Panc1 (cell line): Measurements from ENCODE around the gene GPATCH3. TPM values are rescaled to one million over a fixed set of nuclear protein-coding genes. Genes with fewer than 3 reads are reported as not detected.

ENCODE experiments used
- ATAC-seq: fragments of 200-7000 bp; cut with Tn5 transposase; 2 replicates; pipeline ENCODE4 v1.9.1; 2020; ENCODE audit warnings: mild to moderate bottlenecking, moderate library complexity
- BruUV-seq: library from RNA; stranded (reverse); fragments of 400-500 nt; replicated peaks from 2 replicates; lab custom pipeline; 2021; lab: Mats Ljungman, UMichigan
- CTCF ChIA-PET: fragments of 300-600 bp; sonication (Branson Sonifier 250); formaldehyde crosslinking; loops from one replicate; lab custom pipeline; 2022; ENCODE audit warnings: antibody characterized with exemption; lab: Charles Lee
- POLR2A ChIA-PET: fragments of 300-600 bp; sonication (Branson Sonifier 250); formaldehyde crosslinking; loops from one replicate; lab custom pipeline; 2022; ENCODE audit warnings: antibody characterized with exemption; lab: Charles Lee
- DNase-seq: peaks from one replicate; pipeline ENCODE4 v3.0.0-alpha.2; 2010; ENCODE audit warnings: low read depth, low spot score
- H3K27ac ChIP-seq: 2 replicates; pipeline ENCODE4 v1.5.1; 2011; ENCODE audit warnings: mild to moderate bottlenecking, low read length, inconsistent platforms
- H3K27me3 ChIP-seq: fragments of 200-500 bp; sonication (Bioruptor generic); 2 replicates; pipeline ENCODE4 v1.6.0; 2014; ENCODE audit warnings: low read length, inconsistent platforms; ENCODE audit not compliant: control insufficient read depth, insufficient read depth
- H3K36me3 ChIP-seq: fragments of 200-500 bp; sonication (Bioruptor generic); 2 replicates; pipeline ENCODE4 v1.5.1; 2014; ENCODE audit warnings: inconsistent platforms, mild to moderate bottlenecking, low read length, moderate library complexity; ENCODE audit not compliant: control insufficient read depth, insufficient read depth
- H3K4me1 ChIP-seq: 2 replicates; pipeline ENCODE4 v1.5.1; 2011; ENCODE audit warnings: inconsistent platforms, mild to moderate bottlenecking, low read length, moderate library complexity; ENCODE audit not compliant: control insufficient read depth, insufficient read depth
- H3K4me3 ChIP-seq, 2 experiments: 2 replicates each; pipeline ENCODE4 v1.5.1; 2011 to 2012; ENCODE audit warnings: low read depth in 2 of 2, low read length in 2 of 2, mild to moderate bottlenecking in 2 of 2, inconsistent platforms in 1 of 2, moderate library complexity in 1 of 2
- H3K9me3 ChIP-seq: fragments of 200-500 bp; sonication (Bioruptor generic); 2 replicates; pipeline ENCODE4 v1.5.1; 2014; ENCODE audit warnings: low read depth, mild to moderate bottlenecking, inconsistent platforms, low read length, moderate library complexity; ENCODE audit not compliant: control insufficient read depth, insufficient read depth
- CTCF ChIP-seq: fragments of 450-650 bp; IDR thresholded peaks from 2 replicates; pipeline ENCODE4 v1.5.1; 2017; ENCODE audit warnings: mild to moderate bottlenecking
- POLR2AphosphoS5 ChIP-seq: IDR thresholded peaks from 2 replicates; pipeline ENCODE4 v1.6.1; 2012; ENCODE audit warnings: mild to moderate bottlenecking, low read depth, low read length, moderate library complexity
- REST ChIP-seq, 2 experiments: IDR thresholded peaks; 2 replicates each; pipeline ENCODE4 v1.6.1; 2011 to 2012; ENCODE audit warnings: low read depth in 2 of 2, control low read depth in 1 of 2, low read length in 1 of 2, mild to moderate bottlenecking in 1 of 2, moderate library complexity in 1 of 2; ENCODE audit not compliant: insufficient read depth in 1 of 2
- SIN3A ChIP-seq: IDR thresholded peaks from 2 replicates; pipeline ENCODE4 v1.6.1; 2012; ENCODE audit warnings: low read depth, mild to moderate bottlenecking, low read length, moderate library complexity, borderline replicate concordance; ENCODE audit not compliant: insufficient read depth
- TCF7L2 ChIP-seq: IDR thresholded peaks from 2 replicates; pipeline ENCODE4 v1.6.1; 2011; ENCODE audit warnings: mild to moderate bottlenecking, low read depth, low read length, inconsistent platforms
- in situ Hi-C: cut with HindIII; loops from 2 replicates; pipeline ENCODE4 v1.10.0; 2016; ENCODE audit warnings: low sequenced_read_pairs, low pct_unique_long_range_greater_than_20kb
- intact Hi-C: fragments of 100-400 bp; cut with micrococcal nuclease; formaldehyde crosslinking; loops from one replicate; pipeline ENCODE4 v1.10.0; 2022; ENCODE audit not compliant: unreplicated experiment
- total RNA-seq: library from RNA; stranded (reverse); gene quantifications from one replicate; pipeline ENCODE4 v1.2.1, GENCODE V29; 2021; ENCODE audit not compliant: unreplicated experiment

The GPATCH3 gene
- total RNA-seq, 1 experiment from 2014 or later: 29.7 TPM

GRCh38 chr1:26913754-26914619 lies 13.7 kb upstream of the GPATCH3 start, which contains the start of gene NR0B2:
TSS of gene NR0B2 (minus strand) at chr1:26913975. CDS start at chr1:26913940, 35 bp downstream.
- Histone ChIP-seq H3K4me3 (peak within 1 kb of the TSS; percentile 2 to 33; a peak in 3 of 4 replicates), H3K4me1 (peaks cover 49% of the 10 kb centered on the region), H3K27ac (peak within 1 kb of the TSS; percentile 83), H3K27me3 (no peaks in the 10 kb centered on the region), H3K9me3 (no peaks in the 10 kb centered on the region), H3K36me3 (no peaks in the 10 kb centered on the region)
- ChIA-PET CTCF (interaction anchor here (0.6 kb wide), 1 partner anchor 18 kb away, joined by 5 read pairs; no protein-coding TSS in a partner anchor), POLR2A (interaction anchor here (0.7 kb wide), 1 partner anchor 290 kb away, joined by 3 read pairs; no protein-coding TSS in a partner anchor)
- TF ChIP-seq SIN3A (0 out of 2 replicates have a peak, but pooled peaks have one; percentile 66), CTCF (no peak), POLR2AphosphoS5 (peak; percentile 73), TCF7L2 (peak; percentile 81), REST (IDR thresholded peaks at IDR 0.05; ENCODE audit: insufficient read depth in 1 of 2, low read depth in 2 of 2, low read length in 1 of 2) (no peak)
- DNase-seq (no peak), ATAC-seq (peak; percentile 89)
- BruUV-seq: no TSS peak
- in situ Hi-C loops: no loop called here
- intact Hi-C loops: no loop called here

- TF ChIP-seq REST (IDR thresholded peaks at IDR 0.05; ENCODE audit: insufficient read depth in 1 of 2, low read depth in 2 of 2, low read length in 1 of 2) (no peak), CTCF (no peak), POLR2AphosphoS5 (no peak), SIN3A (no peak), TCF7L2 (no peak)
- ChIA-PET POLR2A (interaction anchor here (0.7 kb wide), 1 partner anchor 290 kb away, joined by 3 read pairs; no protein-coding TSS in a partner anchor), CTCF (interaction anchor here (0.6 kb wide), 1 partner anchor 17 kb away, joined by 5 read pairs; no protein-coding TSS in a partner anchor)
- BruUV-seq: no TSS peak
- Histone ChIP-seq H3K36me3 (no peaks in the 10 kb centered on the region), H3K4me1 (peaks cover 49% of the 10 kb centered on the region), H3K27me3 (no peaks in the 10 kb centered on the region), H3K9me3 (no peaks in the 10 kb centered on the region), H3K27ac (peak overlapping the region; percentile 83), H3K4me3 (peak overlapping the region; percentile 2 to 33; a peak in 3 of 4 replicates)
- peak; percentile 53 for ATAC-seq
- intact Hi-C loops (no loop called here), in situ Hi-C loops (no loop called here)
- DNase-seq: no peak
Observed at GRCh38 chr1:26913389-26913753, 13.1 kb upstream of the GPATCH3 start.
